ENCODE measurements around the gene LRRC18.

LRRC18 gene

DNA sequence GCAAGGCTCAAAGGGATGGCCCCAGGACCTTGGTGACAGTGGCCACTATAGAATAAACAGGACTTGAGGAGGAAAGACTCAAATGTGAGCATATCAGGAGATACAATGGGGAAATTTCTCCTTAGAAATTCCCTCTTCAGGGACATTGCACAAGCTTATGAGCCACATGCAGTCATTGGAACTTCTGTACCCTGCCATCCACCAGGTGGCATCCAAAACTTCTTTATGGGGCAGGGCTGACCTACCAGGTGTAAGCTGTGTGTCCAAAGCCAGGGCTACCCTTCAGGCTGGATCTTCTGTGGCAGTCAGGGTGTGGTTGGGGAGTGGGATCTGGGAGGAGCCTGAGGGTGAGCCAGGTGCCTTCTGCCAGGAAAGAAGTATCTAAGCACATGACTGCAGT is 36.6 kb upstream of the LRRC18 start:
- H3K4me3 ChIP-seq (ENCODE audit: low read depth, low read length): no peak overlapping the region
- peak; percentile 42 for TF ChIP-seq CTCF (conservative IDR thresholded peaks at IDR 0.05; ENCODE audit: low read depth, low read length)
- peak; percentile 33 for DNase-seq (ENCODE audit: low read depth)

GRCh38 chr10:48974510-48975156 is 35.0 kb upstream of the LRRC18 start:
- no peak overlapping the region for H3K4me3 ChIP-seq (ENCODE audit: low read depth, low read length)
- DNase-seq (ENCODE audit: low read depth): no peak
- TF ChIP-seq CTCF (conservative IDR thresholded peaks at IDR 0.05; ENCODE audit: low read depth, low read length): no peak

DNA sequence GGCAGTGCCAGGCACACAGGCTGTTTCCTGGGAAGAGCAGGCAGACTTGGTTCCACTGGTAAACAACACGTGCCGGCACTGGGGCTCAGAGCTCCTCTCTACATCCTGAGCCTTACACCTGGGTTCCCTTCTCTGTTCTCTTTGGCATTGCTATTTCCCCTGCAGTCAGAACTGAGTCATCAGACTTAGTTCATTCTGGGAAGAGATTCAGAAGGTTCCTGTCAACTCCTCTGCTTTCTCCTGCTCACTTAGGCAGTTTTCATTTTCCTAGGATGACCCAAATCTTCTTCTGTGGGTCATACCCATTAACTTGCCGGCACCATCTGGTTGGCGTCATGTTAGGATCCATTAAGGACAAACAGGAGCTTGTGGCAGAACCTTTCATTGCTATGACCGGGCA is 33.4 kb upstream of the LRRC18 start:
- no peak for DNase-seq (ENCODE audit: low read depth)
- H3K4me3 ChIP-seq (ENCODE audit: low read depth, low read length): no peak overlapping the region
- no peak for TF ChIP-seq CTCF (conservative IDR thresholded peaks at IDR 0.05; ENCODE audit: low read depth, low read length)

GRCh38 chr10:48970654-48971053 is 31.0 kb upstream of the LRRC18 start:
- no peak overlapping the region for H3K4me3 ChIP-seq (ENCODE audit: low read depth, low read length)
- no peak for DNase-seq (ENCODE audit: low read depth)
- no peak for TF ChIP-seq CTCF (conservative IDR thresholded peaks at IDR 0.05; ENCODE audit: low read depth, low read length)

DNA sequence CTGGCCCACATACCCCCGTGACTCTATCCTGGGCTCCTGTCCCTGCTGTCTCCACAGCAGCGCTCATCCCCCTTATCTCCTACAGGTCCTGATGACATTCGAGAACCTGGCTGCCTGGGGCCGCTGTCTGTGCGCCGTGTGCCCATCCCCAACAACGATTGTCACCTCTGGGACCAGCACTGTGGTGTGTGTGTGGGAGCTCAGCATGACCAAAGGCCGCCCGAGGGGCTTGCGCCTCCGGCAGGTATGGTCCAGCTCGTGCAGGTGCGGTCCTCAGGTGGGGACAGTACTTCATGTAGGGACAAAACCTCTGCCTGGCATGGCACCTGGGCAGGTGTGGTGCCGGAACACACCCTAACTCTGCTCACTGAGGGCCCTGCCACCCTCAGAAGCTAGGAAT is 30.4 kb upstream of the LRRC18 start:
- DNase-seq (ENCODE audit: low read depth): no peak
- H3K4me3 ChIP-seq (ENCODE audit: low read depth, low read length): no peak overlapping the region
- no peak for TF ChIP-seq CTCF (conservative IDR thresholded peaks at IDR 0.05; ENCODE audit: low read depth, low read length)

- no peak for TF ChIP-seq CTCF (conservative IDR thresholded peaks at IDR 0.05; ENCODE audit: low read depth, low read length)
- no peak overlapping the region for H3K4me3 ChIP-seq (ENCODE audit: low read depth, low read length)
- DNase-seq (ENCODE audit: low read depth): no peak
These were observed 28.4 kb upstream of the LRRC18 start for GRCh38 chr10:48968036-48968435.

DNA sequence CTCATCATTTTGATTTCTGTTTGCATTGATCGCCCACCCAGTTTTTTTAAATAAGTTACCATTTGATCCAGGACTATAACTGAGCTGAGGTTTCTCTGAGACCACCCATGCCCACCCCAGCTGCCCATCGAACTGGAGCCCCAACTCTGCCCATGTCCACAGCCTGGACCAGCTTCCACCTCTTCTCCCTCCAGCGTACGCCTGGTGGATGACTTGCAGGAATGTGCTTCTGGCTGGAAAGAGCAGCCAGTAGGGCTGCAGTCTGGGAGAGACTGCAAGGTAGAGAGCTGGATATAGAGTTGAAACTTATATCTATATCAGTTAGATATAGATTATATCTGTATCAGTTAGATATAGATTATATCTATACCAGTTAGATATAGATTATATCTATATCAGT is 25.8 kb upstream of the LRRC18 start:
- no peak for DNase-seq (ENCODE audit: low read depth)
- TF ChIP-seq CTCF (conservative IDR thresholded peaks at IDR 0.05; ENCODE audit: low read depth, low read length): no peak
- H3K4me3 ChIP-seq (ENCODE audit: low read depth, low read length): no peak overlapping the region

Data from choroid plexus epithelial cell (primary cell).